NCI-H2196 treated with DMSO at 0.1 percent for 48 hours (cell line): ENCODE measurements around the gene UBE2L3.

Experiments used
- DNase-seq: peaks from one replicate; lab custom pipeline; 2025; ENCODE audit not compliant: unreplicated experiment; lab: John Stamatoyannopoulos, UW

Gene UBE2L3

DNA sequence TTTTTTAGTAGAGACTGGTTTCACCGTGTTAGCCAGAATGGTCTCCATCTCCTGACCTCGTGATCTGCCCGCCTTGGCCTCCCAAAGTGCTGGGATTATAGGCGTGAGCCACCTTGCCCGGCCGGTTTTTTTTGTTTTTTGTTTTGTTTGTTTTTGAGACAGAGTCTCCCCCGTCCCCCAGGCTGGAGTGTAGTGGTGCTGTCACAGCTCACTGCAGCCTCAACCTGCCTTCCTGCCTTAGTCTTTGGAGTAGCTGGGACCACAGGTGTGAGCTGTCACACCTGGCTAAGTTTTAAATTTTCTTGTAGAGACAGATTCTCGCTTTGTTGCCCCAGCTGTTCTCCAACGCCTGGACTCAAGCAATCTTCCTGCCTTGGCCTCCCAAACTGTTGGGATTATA lies 101.5 kb downstream of the UBE2L3 start:
- no peak for DNase-seq

- DNase-seq = no peak
Observed at GRCh38 chr22:21672107-21672629, 104.7 kb downstream of the UBE2L3 start.
